ENCODE measurements around the gene ZNF672.

- no peak for TF ChIP-seq CTCF (IDR thresholded peaks at IDR 0.05; ENCODE audit: low read depth, low read length, missing input control)
- no peak for TF ChIP-seq JUND (IDR thresholded peaks at IDR 0.05)
- no peak for TF ChIP-seq SP1 (IDR thresholded peaks at IDR 0.05)
- TF ChIP-seq YY1 (IDR thresholded peaks at IDR 0.05), result no peak
- no peak for TF ChIP-seq RAD21 (IDR thresholded peaks at IDR 0.05)
- TF ChIP-seq REST (IDR thresholded peaks at IDR 0.05), result no peak
- TF ChIP-seq EGR1 (IDR thresholded peaks at IDR 0.05; ENCODE audit: low read depth in 2 of 2), result no peak
Observed at GRCh38 chr1:248808876-248809275, 29.1 kb upstream of the ZNF672 start.

Data from liver (tissue), 3 donors.